Activated T-cell treated with anti-CD3 and anti-CD28 coated beads for 24 hours (primary cell): Measurements from ENCODE around the gene AGAP5.
A peak's percentile ranks its signal among the peaks of the same experiment; 100 is the strongest.

Source experiments
- DNase-seq: peaks from one replicate; pipeline ENCODE4 v3.0.0-alpha.2; 2020; ENCODE audit warnings: low read depth

AGAP5 gene

GRCh38 chr10:73625884-73626752 is 71.8 kb downstream of the AGAP5 start:
- peak; percentile 88 for DNase-seq

DNA sequence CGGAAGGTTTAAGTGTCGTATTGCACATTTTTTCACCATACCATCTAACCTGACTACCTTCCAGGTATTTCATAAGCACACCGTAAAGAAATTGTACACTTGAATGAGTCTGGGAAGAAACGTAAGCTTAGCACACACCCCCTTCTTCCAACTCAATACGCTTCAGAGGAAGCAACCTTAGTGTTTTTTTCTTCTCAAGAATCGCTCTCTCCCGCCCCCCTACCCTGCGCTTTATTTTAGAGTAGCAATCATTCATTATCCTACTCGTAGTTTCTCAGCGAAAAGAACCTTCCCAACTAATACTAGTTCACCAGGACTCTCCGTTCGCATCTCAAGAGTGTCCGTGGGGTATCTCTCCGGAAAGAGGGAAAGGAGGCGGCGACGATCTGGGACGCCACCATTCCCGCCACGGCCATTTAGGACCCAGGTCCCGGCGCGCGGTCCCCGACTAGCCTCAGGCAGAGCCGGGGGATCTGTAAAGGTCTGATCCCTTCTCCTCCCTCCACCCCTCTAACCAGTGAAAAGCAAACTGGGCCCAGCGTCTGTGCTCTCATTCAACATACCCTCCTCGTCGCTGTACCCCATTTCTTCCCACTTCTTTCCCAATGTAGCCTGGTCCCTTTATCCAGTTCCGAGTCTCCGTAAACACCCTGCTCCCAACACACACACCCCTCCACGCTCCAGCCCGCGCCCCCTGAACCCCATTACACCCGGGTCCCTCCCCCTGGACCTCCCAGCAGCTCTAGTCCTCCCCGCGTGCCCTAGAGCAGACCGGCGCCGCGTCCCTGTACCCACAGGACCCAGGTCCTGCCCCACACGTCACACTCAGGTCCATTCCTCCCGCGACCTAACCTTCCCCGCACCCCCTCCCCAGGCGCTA is 72.7 kb downstream of the AGAP5 start:
- no peak for DNase-seq
